ENCODE measurements around the gene NR1D1.
"Not testable (repeated sequence)": the region's sequence is repeated elsewhere in the genome, so short reads cannot be mapped to it uniquely, and the experiment has no call there.

The NR1D1 gene

DNA sequence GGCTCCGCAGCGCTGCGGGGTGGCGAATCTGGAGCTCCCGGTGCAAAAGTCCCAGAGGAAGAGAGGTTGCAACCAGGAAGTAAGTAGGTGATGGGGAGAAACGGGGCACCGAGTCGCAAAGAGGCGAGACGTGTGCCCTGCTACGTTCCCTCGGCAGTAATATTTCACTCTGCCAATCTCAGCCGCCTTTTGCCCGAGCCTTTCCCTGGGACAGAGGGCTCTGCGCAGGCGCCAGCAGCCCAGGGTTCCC lies at the start of gene NR1D1:
Gene NR1D1, minus strand, starts transcription at position 171 of the 250 bp plus-strand sequence. CDS start 495 bp downstream, outside the sequence.
- DNase-seq: no peak

DNA sequence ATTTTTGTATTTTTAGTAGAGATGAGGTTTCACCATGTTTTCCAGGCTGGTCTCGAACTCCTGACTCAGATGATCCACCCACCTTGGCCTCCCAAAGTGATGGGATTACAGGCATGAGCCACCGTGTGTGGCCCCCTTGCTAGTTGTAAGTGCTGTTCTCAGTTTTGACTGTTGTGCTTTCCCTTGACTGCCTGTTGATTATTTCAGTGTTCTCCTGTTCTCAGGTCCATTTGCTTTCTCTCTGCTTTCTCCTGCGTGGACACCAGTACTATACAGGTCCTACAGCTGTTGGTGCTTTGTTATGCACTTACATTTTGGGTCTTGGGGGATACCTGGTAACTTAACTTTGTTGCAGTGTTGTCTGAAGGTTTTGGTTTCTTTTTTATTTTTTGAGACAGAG lies 48.1 kb upstream of the NR1D1 start:
- DNase-seq: no peak

DNA sequence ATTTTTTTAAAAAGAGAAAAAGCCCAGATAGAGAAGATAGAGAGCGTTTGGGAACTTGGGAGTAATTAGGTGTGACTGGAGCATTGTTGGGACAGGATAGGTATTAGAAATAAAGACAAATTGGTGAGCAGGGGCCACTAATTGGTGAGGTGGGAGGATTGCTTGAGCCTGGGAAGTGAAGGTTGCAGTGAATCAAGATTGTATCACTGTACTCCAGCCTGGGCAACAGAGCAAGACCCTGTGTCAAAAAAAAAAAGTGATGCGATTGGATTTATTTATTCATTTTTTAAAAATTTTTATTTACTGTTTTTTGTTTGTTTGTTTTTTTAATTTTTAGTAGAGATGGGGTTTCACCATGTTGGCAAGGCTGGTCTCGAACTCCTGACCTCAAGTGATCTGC lies 45.1 kb upstream of the NR1D1 start:
- DNase-seq: no peak

DNA sequence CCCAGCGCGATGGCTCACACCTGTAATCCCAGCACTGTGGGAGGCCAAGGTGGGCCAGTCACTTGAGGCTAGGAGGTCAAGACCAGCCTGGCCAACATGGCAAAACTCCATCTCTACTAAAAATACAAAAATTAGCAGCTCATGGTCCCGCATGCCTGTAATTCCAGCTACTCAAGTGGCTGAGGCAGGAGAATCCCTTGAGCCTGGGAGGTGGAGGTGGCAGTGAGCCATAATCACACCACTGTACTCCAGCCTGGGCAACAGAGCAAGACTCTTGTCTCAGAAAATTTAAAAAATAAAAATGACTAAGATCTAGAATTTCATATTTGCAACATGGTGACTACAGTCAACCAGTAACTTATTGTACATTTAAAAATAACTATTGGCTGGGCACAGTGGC lies 42.8 kb upstream of the NR1D1 start:
- not testable (repeated sequence) for DNase-seq

DNA sequence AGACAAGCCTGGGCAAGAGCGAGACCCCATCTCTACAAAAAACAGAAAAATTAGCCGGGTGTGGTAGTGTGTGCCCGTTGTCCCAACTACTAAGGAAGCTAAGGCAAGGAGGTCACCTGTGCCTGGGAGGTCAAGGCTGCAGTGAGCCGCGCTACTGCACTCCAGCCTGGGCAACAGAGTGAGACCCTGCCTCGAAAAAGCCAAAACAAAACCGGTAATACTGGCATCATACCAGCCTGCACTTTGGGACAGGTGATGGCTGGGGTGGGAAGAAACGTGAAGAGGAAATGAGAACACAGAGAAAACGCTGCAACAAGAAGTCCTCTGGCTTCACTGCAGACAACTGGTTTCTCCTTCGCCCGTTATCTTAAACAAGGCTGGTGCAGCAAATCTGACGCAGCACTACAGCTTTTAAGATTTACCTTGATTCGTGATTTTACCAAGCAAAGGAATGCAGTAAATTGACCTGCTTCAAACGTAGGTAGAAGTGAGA lies 39.2 kb upstream of the NR1D1 start:
- peak; percentile 59 for DNase-seq

DNA sequence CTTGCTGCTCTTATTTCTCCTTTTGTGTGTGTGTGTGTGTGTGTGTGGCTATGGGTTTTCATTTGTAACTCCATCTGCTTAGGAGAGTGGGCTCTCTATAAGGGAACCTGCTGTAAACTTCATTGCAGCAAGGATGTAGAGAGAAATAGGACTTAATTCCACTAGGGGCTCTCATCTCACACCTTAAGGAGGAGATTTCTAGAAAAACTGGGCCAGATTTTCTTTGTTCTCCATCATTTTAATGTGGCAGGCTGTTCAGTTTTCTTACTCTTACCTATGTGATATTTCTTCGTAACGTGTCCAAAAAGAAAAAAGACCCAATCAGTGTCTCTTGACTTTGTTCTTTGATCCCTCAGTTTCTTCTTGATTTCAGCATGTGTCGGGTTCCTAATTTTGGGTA lies 35.4 kb upstream of the NR1D1 start:
- no peak for DNase-seq

DNA sequence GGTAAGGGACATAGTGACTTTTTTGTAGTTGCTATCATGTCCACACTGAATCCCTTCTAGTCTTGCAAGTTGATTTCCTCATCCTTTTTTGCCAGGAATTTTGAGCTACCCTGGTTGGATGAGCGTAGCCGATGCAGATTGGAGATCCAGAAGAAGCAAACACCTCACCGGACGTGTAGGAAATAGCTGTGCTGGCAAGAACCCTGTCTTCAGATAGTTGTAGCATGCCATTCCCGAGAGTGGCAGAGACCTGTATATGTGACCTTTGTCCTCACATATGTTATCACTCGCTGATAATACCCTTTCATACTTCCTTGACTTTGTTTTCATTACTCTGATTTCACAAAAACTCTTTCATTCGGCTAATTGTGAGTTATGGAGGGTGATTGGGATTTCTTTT lies 33.8 kb upstream of the NR1D1 start:
- DNase-seq: no peak

DNA sequence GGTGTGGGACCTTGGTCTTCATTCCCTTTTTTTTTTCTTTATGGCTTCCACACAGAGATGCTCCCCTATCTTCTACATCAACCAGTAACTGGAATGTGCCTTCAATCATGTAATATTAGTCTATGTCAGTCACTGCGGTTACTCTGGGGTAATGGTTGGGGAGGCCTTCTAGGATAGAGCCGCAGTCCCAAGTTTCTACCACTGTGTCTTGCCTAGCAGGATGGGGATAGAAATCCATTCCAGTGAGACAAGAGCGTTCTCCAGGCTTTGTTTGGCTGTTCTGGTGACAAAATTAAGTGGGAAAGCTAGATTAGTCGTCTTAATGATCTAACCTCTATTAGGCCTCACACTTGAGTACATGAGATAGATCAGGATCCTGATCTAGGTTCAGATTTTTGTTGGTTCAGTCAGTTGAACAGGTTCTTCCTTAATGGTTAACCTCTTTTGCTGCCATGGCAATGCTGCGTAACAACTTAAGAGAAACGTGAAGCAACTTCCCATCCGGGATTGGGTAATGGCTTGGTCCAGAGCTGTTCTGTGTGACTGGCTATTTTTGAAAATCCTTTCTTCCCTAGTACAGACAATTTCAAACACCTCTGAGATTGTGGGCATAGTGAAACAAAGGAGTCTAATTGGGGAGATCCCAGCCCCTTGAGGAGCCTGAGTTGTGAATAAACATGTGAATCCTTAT lies 30.1 kb upstream of the NR1D1 start:
- no peak for DNase-seq

DNA sequence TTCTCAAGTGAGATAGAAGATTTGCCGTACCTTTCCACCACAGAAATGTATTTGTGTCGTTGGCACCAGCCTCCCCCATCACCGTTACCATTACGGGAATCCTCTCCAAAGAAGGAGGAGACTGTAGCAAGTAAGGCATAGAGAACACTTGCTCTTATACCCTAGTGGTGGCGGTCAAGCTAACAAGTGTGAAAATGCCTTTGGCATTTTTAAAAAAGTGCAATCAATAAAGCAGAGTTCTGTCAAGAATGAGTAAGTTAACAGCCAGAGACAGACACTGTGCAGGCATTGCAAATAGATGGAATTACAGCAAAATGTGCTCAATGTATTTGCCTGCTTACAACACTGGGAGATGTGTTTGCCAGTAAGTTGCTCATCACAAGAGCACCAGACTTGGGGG lies 29.1 kb upstream of the NR1D1 start:
- DNase-seq: no peak

DNA sequence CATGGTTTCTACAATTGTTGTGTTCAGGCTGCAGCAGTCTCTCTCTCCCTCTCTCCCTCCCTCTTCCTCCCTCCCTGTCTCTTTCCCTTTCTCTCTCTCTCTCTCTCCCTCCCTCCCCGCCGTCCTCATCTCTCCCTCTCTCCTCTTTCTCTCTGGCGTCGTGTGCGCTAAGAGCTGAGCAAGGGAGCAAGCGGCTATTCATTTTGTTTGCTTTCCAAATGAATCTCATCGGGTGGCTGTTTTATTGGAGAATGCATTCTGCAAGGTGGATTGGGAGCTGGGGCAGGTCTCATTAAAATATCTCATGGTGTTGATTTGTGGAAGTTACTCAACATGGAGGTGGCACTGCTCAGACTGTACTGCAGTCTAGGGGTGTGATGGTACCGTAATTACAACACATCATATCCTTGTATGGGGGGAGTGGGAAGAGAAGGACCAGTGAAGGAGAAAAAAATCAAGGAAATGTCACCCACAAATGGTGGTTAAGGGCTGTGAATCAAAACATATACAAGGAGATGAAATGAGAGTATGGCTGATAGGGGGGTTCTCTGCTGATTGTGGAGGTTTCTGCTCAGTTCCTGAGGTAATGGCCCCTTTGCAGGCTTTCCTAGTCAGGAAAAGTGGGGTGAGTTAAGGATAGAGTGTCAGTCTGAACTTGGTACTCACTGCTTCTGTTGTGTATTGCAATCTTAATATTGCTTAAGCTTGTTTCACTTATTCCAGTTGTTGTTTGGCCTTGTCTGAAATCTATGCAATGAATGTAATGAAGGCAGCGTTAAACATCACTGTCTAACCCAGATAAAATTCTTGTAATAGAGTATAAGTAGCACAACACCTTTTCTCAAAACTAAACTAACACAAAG lies 24.1 kb upstream of the NR1D1 start:
- DNase-seq: no peak

DNA sequence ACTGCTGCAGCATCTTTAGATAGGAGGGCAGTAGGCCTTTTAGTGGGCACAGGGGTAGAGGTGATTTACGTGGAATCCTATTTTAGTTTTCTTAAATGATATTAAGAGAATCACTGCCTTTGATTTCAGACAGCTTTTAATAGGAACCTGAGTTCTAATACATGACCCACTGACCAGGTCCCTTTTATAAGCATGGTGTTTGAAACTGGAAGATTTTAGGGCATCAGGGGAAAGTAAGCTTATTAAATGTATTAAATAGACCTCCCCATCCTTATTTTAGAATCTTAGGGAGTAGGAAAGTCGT lies 23.4 kb upstream of the NR1D1 start:
- no peak for DNase-seq

DNA sequence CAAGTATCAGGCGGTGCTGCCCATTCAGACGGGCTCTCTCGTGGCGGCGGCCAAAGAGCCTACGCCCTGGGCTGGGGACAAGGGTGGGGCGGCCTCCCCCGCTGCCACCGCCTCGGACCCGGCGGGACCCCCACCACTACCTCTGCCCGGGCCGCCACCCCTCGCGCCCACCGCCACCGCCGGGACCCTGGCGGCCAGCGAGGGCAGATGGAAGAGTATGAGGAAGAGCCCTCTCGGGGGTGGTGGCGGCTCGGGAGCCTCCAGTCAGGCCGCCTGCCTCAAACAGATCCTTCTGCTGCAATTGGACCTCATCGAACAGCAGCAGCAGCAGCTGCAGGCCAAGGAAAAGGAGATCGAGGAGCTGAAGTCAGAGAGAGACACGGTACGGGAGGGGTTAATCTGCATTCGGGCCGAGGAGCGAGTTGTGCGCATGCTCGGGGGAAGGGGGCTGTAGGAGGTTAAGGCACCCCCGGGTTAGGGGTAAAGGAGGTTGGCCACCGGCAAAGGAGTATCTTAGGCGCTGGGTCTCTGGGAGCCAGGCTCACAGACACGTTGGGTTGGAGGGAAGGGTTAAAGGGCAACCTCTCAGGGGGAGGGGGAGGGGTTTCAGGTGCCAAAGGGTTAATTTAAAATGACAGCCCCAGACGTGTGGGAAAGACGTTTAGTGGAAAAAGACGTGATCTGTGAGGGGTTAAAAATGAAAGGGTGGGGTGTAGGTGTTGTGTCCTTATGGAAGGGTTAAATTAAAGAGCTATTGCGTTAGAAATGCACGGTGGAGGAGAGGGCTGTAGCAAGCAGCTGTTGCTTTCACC lies 22.8 kb upstream of the NR1D1 start:
- peak; percentile 77 for DNase-seq

DNA sequence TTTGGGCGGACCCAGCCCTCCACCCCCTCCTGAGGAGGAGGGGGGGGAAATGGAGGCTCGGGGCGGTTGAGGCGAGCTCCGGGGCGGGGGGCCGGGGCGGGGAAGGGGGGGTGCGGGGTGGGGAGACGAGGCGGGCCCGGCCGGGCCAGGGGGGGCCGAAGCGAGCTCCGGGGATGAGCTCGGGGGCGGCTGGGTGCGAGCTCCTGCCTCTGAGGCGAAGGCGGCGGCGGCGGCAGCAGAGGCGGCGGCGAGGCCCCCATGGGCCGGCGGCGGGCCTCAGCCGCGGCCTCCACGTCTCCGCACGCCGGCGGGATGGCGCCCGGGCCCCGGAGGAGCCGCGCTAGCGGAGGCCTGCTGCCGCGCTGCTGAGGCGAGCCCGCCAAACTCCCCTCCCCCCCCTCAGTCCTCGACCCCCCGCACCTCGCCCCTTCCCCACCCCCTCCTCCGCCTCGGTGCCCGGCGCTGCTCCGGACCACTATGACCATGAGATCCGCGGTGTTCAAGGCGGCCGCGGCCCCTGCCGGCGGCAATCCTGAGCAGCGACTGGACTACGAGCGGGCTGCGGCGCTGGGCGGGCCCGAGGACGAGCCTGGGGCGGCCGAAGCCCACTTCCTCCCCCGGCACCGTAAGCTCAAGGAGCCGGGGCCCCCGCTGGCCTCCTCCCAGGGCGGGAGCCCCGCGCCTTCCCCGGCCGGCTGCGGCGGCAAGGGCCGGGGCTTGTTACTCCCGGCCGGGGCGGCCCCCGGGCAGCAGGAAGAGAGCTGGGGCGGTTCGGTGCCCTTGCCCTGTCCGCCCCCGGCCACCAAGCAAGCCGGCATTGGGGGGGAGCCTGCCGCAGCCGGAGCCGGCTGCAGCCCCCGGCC lies 22.0 kb upstream of the NR1D1 start:
- DNase-seq: peak; percentile 69

DNA sequence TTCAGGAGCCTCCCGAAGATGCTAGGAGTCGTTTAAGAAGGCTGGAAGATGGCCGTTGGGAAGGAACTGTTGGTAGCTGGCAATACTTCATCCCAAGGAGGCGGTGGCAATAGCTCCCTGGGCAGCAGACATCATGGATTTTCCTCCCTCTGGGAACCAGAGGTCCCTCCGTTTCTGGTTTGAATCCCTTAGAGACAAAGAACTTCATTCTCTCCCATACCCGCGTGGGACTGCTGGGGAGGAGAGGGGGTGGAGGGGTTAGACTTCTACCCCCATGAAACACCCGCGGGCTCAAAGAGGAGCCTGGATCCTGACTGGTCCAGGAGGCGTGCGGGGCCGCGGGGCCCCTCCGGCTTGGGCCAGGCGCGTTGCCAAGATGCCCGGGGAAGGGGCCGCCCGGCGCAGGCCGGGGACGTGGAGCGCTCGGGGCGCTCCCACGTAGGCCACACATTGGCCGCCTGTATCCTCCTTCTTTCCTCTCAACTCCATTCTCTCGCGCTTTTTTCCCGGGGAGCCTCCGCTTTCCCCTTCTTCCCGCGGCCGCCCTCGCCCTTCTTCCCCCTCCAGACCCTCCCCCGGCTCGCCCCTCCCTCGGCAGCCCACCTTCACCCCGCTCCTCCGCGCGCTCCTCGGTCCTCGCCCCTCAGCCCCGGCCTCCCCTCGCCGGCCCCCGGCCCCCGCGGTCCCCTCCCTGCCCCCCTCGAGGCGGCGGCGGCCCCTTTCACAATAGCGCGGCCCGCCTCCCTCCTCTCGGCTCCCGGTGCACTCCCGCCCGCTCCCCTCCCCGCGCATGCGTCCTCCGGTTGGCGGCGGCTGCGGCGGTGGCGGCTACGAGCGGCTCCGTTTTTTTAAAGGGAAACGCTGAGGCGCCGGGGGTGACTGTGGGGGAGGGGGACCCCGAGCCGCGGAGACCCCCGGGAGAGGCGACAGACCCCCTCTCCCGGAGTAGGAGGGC lies 21.1 kb upstream of the NR1D1 start, which contains the start of gene MSL1:
Gene MSL1, plus strand, starts transcription at position 791 of the 955 bp plus-strand sequence. CDS start 642 bp downstream, outside the sequence.
- peak; percentile 92 for DNase-seq

DNA sequence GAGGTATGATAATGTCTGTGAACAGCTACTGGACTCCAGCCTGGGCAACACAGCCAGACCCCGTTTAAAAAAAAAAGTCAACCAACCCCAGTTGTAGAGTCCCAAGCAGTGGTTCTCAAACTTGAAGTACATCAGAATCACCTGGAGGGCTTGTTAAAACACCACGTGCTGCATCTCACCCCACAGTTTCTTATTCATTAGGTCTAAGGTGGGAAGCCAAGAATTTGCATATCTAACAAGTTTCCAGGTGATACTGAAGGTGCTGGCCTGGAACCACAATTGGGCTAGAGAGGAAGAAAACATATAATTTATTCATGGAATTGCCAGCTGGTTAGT lies 14.7 kb upstream of the NR1D1 start:
- peak; percentile 35 for DNase-seq

DNA sequence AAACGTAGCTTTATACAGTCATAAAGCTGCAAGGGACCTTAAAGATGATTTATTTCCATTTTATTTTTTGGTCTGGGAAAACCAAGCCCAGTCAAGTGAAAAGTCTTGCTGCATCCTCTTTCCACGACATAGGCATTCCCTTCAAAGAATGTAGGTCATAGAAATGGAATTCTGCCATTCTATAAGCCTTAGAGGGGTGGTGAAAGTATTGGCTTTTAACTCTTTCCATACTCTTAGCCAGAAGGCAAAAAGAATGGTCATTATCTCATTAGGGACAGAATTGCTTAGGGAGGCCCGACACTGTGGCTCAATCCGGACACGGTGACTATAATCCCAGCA lies 13.5 kb upstream of the NR1D1 start:
- no peak for DNase-seq

DNA sequence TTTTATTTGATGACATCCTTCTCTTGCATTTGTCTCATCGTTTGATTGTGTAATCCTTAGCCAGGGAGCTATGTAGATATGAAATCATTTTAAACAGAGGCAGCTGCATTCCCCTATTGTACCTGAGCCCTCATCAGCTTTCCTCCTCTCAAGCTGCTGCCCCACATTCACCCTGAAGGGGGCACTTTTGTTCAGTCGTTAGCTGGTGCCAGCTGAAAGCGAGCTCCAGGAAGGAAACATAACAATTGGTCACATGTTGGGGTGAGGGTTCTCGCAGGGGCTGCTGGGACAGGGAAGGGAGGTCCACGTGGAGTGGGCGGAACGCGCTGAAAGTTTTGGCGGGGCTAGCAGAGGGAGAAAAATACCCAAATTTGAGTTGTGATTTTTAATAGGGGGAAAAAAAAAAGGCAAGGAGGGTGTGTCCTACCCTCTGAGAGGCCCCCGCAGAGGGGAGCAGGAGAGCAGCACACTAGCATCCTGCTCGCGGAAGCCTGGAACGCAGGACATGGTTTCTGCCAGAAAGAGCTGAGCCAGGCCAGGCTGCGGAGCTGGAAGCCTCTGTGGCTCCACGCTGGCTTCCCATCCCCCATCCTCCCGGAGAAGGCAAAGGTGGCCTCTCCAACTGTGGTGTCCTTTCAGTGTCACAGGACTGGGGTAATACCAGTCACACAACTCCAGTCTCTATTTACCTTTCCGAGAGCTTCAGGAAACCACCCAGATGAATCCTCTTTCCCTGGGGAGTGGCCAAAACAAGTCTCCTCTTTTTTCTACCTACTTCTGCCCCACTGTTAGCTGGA lies 12.9 kb upstream of the NR1D1 start:
- peak; percentile 90 for DNase-seq

DNA sequence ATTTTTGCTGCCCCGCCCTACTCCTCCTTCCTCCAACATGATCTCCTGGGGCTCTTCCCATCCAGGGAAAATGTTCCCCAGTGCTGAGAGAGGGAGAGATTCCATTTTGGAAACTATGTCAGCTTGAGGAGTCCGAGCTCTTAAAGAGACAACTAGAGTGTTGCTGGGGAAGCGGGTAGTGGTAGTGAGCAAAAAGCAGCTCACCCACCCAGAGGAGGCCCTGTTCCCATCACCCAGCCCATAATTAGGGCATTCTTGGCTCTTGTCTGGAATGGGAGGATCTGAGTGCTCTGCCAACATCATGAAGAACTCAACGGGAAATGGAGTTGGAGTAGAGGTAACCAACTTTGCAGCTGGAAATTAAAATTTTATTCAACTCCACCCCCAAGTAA lies 12.3 kb upstream of the NR1D1 start:
- DNase-seq: no peak

DNA sequence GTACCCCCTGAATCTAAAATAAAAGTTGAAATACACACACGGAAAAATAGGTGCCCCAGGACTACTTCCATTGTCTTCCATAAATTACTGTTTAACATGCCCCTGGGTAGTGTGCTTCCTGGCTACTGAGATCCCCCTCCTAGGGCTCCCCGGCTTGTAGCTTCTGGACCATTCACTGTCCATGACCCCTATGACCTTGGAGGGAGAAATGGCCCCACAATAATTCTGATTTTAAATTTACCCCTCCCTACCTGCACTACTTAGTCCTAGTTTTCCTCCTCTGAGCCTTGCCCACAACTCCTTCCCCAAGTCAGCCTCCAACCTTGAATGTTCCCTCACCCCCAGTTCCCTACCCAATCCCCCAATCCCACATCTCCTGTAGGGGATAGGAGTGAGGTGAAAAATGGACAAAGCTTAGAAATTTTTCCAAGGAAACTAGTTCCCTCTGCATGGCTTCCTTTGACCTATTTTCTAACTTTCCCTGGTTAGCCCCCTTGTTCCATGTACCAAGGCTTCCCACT lies 11.9 kb upstream of the NR1D1 start:
- no peak for DNase-seq
